Measurements from ENCODE around the gene COL6A1. TPM values are rescaled to one million over a fixed set of nuclear protein-coding genes. Genes with fewer than 3 reads are reported as not detected.

The COL6A1 gene
- total and polyA plus RNA-seq, 2 donors (not counting 3 experiments of a cell fraction or from before 2014, with no cell fraction given): 30.1 to 42.4 TPM

- Histone ChIP-seq H2AFZ (ENCODE audit: low read depth, low read length) (no peak overlapping the region), H3K9ac (replicated peaks; ENCODE audit: extremely low read depth, insufficient read depth, low read length) (no peak overlapping the region), H3K36me3 (ENCODE audit: control insufficient read depth in 2 of 2, extremely low read depth in 1 of 2, insufficient read depth in 2 of 2, low read length in 2 of 2) (no peaks in the 10 kb centered on the region), H3K27me3 (ENCODE audit: control insufficient read depth in 2 of 2, insufficient read depth in 2 of 2, low read length in 2 of 2) (no peaks in the 10 kb centered on the region), H3K9me1 (replicated peaks; ENCODE audit: control insufficient read depth, extremely low read depth, insufficient read depth, low read length) (no peaks in the 10 kb centered on the region), H3K4me1 (ENCODE audit: control insufficient read depth, extremely low read depth, insufficient read depth, low read length) (peaks cover 8% of the 10 kb centered on the region), H3K27ac (ENCODE audit: insufficient read depth, low read depth, low read length) (no peak overlapping the region), H3K79me2 (ENCODE audit: control insufficient read depth, insufficient read depth, low read length) (no peaks in the 10 kb centered on the region), H3K4me3 (replicated peaks in 1 of 3; ENCODE audit: insufficient read depth in 1 of 3, low read depth in 1 of 3, low read length in 3 of 3) (no peak overlapping the region), H4K20me1 (replicated peaks; ENCODE audit: control insufficient read depth, extremely low read depth, insufficient read depth, low read length) (no peaks in the 10 kb centered on the region), H3K4me2 (ENCODE audit: insufficient read depth, low read length) (no peak overlapping the region), H3K9me3 (replicated peaks; ENCODE audit: control insufficient read depth, insufficient read depth, low read length) (no peaks in the 10 kb centered on the region)
- FAIRE-seq (no peak), DNase-seq (ENCODE audit: low read depth, low spot score) (no peak)
- dilution Hi-C loops (cut with MboI; ENCODE audit: extremely low pct_ligation_motif_present, low sequenced_read_pairs) (no loop called here), intact Hi-C loops (cut with micrococcal nuclease) (no loop called here)
- no TSS peak for BruUV-seq (replicated peaks)
- CTCF ChIA-PET: no interaction called here
- POLR2A ChIA-PET: no interaction called here
- TF ChIP-seq JUN (IDR thresholded peaks at IDR 0.05; ENCODE audit: borderline replicate concordance, insufficient read depth, insufficient read length, low read depth) (no peak), GATA2 (IDR thresholded peaks at IDR 0.05; ENCODE audit: insufficient read depth, insufficient read length, low read depth, low read length) (no peak), POLR2A (IDR thresholded peaks at IDR 0.05; ENCODE audit: low read depth, low read length) (no peak), POLR2AphosphoS5 (IDR thresholded peaks at IDR 0.05; ENCODE audit: insufficient read depth, low read depth, low read length) (no peak), FOS (IDR thresholded peaks at IDR 0.05; ENCODE audit: borderline replicate concordance, insufficient read depth, low read length) (no peak), EZH2 (IDR thresholded peaks at IDR 0.05; ENCODE audit: borderline replicate concordance, low read depth, low read length, severe bottlenecking) (no peak), MYC (IDR thresholded peaks at IDR 0.05; ENCODE audit: low read depth, low read length) (no peak)
- TF ChIP-seq, protein P1, sequence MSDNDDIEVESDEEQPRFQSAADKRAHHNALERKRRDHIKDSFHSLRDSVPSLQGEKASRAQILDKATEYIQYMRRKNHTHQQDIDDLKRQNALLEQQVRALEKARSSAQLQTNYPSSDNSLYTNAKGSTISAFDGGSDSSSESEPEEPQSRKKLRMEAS (IDR thresholded peaks at IDR 0.05; ENCODE audit: insufficient read depth, insufficient read length): no peak
- TF ChIP-seq, protein P2, sequence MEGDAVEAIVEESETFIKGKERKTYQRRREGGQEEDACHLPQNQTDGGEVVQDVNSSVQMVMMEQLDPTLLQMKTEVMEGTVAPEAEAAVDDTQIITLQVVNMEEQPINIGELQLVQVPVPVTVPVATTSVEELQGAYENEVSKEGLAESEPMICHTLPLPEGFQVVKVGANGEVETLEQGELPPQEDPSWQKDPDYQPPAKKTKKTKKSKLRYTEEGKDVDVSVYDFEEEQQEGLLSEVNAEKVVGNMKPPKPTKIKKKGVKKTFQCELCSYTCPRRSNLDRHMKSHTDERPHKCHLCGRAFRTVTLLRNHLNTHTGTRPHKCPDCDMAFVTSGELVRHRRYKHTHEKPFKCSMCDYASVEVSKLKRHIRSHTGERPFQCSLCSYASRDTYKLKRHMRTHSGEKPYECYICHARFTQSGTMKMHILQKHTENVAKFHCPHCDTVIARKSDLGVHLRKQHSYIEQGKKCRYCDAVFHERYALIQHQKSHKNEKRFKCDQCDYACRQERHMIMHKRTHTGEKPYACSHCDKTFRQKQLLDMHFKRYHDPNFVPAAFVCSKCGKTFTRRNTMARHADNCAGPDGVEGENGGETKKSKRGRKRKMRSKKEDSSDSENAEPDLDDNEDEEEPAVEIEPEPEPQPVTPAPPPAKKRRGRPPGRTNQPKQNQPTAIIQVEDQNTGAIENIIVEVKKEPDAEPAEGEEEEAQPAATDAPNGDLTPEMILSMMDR (IDR thresholded peaks at IDR 0.05; ENCODE audit: extremely low read depth in 1 of 2, insufficient read depth in 1 of 2, low read depth in 1 of 2, low read length in 2 of 2): no peak
Observed at GRCh38 chr21:46037331-46038325, 56.1 kb downstream of the COL6A1 start.

All from endothelial cell of umbilical vein (primary cell).